ENCODE results near the gene MYOD1. TPM values are rescaled to one million over a fixed set of nuclear protein-coding genes. Genes with fewer than 3 reads are reported as not detected.

The MYOD1 gene
- total RNA-seq, 1 experiment from 2014 or later = not detected

DNA sequence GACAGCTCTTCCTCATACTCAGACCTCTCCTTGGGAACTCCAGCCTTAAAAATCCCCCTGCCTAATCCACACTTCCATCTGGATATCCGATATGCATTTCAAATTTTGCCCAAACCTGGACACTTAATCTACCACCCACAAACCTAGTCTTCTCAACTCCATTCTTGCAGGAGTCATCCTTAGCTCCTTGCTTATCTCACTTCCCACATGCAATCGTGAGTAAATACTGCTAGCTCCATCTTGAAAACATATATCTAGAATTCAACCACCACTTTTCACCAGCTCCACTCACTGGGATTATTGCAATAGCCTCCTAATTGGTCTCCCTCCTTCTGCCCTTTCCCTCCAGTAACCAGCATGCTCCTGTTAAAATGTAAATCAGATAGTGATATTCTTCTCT is 2.6 kb upstream of the MYOD1 start:
- TF ChIP-seq CTCF (conservative IDR thresholded peaks at IDR 0.05; ENCODE audit: low read depth, low read length) = no peak
- no peak for TF ChIP-seq EZH2 (IDR thresholded peaks at IDR 0.05; ENCODE audit: low read length, unreplicated experiment)
- TF ChIP-seq EZH2phosphoT487 (IDR thresholded peaks at IDR 0.05; ENCODE audit: borderline replicate concordance, low read length) = no peak
- ATAC-seq (no peak), DNase-seq (no peak)
- Histone ChIP-seq H4K20me1 (ENCODE audit: low read length) (no peaks in the 10 kb centered on the region), H3K9me2 (replicated peaks; ENCODE audit: low read length) (no peaks in the 10 kb centered on the region), H3K9ac (ENCODE audit: low read length) (no peak overlapping the region), H3K36me3 (ENCODE audit: low read depth, low read length) (no peaks in the 10 kb centered on the region), H3K4me1 (ENCODE audit: insufficient read depth, low read length) (no peaks in the 10 kb centered on the region), H3K79me2 (ENCODE audit: low read length) (no peaks in the 10 kb centered on the region), H3K27ac (ENCODE audit: low read length) (no peak overlapping the region), H3K4me3 (ENCODE audit: low read length) (no peak overlapping the region), H2AFZ (ENCODE audit: low read length) (no peak overlapping the region), H3K4me2 (ENCODE audit: low read length) (no peak overlapping the region), H3K27me3 (ENCODE audit: low read length) (peaks cover 36% of the 10 kb centered on the region), H3K9me3 (ENCODE audit: low read length) (no peaks in the 10 kb centered on the region), H3F3A (ENCODE audit: low read length, unreplicated experiment) (no peaks in the 10 kb centered on the region)
- CTCF ChIA-PET = no interaction called here
- BruUV-seq (replicated peaks) = no TSS peak
- POLR2A ChIA-PET (ENCODE audit: unreplicated experiment) = no interaction called here
- intact Hi-C loops (cut with micrococcal nuclease) = no loop called here

DNA sequence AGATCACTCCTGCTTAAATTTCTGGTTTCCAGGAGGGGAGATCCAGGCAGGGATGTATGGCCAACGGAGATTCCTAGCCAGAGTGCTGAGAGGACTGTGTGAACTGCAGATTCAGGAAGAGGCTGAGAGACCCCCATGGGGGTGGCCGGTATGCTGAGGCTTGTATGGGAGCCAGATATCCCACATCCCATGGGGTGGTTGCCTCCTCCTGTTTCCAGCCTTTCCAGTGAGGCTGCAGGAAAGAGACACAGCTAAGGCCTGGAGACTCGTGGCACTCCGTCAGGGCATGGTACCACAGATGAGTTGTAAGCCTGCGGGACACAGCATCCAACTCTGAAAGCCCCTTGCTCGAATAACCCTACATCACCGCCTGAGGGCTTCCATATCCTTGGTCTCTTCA is 1.4 kb upstream of the MYOD1 start:
- no peaks in the 10 kb centered on the region for H3F3A ChIP-seq (ENCODE audit: low read length, unreplicated experiment)
- CTCF ChIA-PET = no interaction called here

More for the DNA sequence above, 1.4 kb upstream of the MYOD1 start:
- no peak for ATAC-seq
- intact Hi-C loops (cut with micrococcal nuclease) = no loop called here
- Histone ChIP-seq H3K4me2 (ENCODE audit: low read length) (no peak overlapping the region), H3K4me3 (ENCODE audit: low read length) (no peak overlapping the region), H3K9me2 (replicated peaks; ENCODE audit: low read length) (no peaks in the 10 kb centered on the region), H3K27ac (ENCODE audit: low read length) (no peak overlapping the region), H3K9me3 (ENCODE audit: low read length) (no peaks in the 10 kb centered on the region), H2AFZ (ENCODE audit: low read length) (no peak overlapping the region), H3K9ac (ENCODE audit: low read length) (no peak overlapping the region), H3K36me3 (ENCODE audit: low read depth, low read length) (no peaks in the 10 kb centered on the region), H3K4me1 (ENCODE audit: insufficient read depth, low read length) (no peaks in the 10 kb centered on the region), H3K79me2 (ENCODE audit: low read length) (no peaks in the 10 kb centered on the region), H3K27me3 (ENCODE audit: low read length) (peaks cover 38% of the 10 kb centered on the region), H4K20me1 (ENCODE audit: low read length) (no peaks in the 10 kb centered on the region)
- no peak for DNase-seq
- BruUV-seq (replicated peaks) = no TSS peak
- TF ChIP-seq EZH2phosphoT487 (IDR thresholded peaks at IDR 0.05; ENCODE audit: borderline replicate concordance, low read length) (no peak), CTCF (conservative IDR thresholded peaks at IDR 0.05; ENCODE audit: low read depth, low read length) (no peak), EZH2 (IDR thresholded peaks at IDR 0.05; ENCODE audit: low read length, unreplicated experiment) (no peak)
- POLR2A ChIA-PET (ENCODE audit: unreplicated experiment) = no interaction called here

All from PC-3 (cell line).